Subcutaneous adipose tissue (tissue), 4 donors: ENCODE results near the gene SCARB2. TPM values are rescaled to one million over a fixed set of nuclear protein-coding genes. Genes with fewer than 3 reads are reported as not detected.

Experiments
- total RNA-seq, 4 donors: library from RNA; depleted of rRNA; stranded (reverse); fragments of >200 nt; gene quantifications; one replicate each; pipeline ENCODE4 v1.1.0, GENCODE V29; 2016
- TF ChIP-seq, protein P1 (sequence below): fragments of 450-650 bp; IDR thresholded peaks from one replicate; pipeline ENCODE4 v1.5.1; 2016; ENCODE audit warnings: low read depth, mild to moderate bottlenecking, control low read depth, antibody characterized with exemption, moderate library complexity

Gene SCARB2
- total RNA-seq, 4 donors from 2014 or later: 160 to 308 (median 169) TPM

DNA sequence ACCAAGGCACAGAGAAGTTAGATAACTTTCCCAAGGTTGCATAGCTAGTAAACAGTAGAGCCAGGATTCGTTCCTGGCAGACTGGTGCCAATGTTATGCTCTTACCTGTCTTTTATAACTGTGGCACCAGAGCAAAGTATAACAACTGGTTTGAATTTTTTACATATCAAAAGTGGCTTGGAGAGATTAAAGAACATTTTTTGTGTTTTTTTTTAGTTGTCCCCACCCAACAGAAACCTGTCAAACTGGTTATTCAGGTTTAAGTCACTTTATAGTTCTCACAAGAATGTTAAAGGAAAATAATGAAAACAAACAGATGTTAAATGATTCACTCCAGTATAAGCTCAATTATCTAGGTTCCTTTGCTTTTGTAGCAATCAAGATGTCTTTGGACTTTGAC is 22.3 kb upstream of the SCARB2 start:
- TF ChIP-seq, protein P1, sequence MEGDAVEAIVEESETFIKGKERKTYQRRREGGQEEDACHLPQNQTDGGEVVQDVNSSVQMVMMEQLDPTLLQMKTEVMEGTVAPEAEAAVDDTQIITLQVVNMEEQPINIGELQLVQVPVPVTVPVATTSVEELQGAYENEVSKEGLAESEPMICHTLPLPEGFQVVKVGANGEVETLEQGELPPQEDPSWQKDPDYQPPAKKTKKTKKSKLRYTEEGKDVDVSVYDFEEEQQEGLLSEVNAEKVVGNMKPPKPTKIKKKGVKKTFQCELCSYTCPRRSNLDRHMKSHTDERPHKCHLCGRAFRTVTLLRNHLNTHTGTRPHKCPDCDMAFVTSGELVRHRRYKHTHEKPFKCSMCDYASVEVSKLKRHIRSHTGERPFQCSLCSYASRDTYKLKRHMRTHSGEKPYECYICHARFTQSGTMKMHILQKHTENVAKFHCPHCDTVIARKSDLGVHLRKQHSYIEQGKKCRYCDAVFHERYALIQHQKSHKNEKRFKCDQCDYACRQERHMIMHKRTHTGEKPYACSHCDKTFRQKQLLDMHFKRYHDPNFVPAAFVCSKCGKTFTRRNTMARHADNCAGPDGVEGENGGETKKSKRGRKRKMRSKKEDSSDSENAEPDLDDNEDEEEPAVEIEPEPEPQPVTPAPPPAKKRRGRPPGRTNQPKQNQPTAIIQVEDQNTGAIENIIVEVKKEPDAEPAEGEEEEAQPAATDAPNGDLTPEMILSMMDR: no peak

DNA sequence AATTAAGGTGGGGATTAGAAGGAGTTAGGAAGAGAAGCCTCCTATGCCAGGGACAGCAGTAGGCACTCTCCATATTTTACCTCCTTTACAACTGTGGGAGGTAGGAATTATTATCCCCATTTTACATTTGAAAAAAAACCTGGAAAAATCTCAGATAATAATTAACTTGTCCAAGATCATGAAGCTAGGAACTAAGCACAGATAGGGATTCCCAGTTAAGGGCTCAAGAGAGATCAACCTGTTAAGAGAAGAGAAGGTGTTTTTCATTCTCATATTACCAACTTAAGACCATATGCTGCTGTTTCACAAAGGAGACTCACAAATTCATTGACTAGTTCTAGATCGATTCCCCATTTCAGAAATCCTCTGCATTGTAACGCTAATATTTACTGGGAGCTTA is 21.8 kb upstream of the SCARB2 start:
- TF ChIP-seq, protein P1: no peak

DNA sequence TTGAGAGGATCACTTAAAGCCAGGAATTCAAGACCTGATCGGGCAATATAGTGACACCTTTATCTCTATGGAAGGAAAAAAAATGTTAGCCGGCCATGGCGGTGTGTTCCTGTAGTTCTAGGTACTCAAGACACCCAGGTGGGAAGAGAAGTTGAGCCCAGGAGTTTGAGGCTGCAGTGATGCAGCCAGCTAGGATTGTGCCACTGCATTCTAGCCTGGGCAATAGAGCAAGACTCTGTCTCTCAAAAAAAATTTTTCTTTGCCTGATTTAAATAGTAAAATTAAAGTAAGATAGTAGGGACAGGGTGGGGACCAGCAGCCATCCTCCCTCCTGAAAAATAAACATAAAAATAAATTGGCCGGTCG is 21.0 kb upstream of the SCARB2 start:
- TF ChIP-seq, protein P1: no peak

DNA sequence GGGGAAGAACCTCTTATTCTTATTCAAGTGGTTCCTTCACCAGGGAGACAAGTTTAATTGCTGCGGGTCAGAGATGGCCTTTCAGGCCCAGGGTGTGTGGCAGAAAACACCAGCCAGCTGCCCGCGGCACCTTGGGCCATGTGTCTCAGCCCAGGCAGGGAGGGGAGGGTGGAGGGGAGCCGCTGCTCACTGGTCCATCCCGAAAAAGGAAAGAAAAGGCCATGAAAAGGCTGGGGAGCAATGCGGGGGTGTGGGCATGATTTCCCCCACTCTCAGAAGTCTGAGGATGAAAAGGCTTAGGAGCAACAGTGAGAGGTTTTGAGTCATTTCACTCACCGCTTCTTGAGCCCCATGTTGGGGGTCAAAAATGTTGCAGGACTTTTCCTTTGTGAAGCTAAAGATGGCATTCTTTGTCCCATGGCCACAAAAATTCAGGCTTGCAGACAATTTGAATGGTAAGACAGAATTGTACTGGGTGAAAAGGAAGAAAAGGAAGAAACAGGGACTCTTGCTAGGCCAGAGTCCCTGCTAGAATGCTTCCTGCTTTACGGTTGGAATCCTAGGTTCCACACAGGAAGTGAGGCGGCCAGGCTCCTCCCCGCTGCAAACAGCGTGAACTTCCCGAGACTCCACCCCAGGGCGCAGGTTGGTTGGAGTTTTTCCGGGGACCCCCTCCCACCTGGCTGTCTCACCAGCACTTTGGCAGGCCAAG is 20.5 kb upstream of the SCARB2 start:
- TF ChIP-seq, protein P1: no peak

DNA sequence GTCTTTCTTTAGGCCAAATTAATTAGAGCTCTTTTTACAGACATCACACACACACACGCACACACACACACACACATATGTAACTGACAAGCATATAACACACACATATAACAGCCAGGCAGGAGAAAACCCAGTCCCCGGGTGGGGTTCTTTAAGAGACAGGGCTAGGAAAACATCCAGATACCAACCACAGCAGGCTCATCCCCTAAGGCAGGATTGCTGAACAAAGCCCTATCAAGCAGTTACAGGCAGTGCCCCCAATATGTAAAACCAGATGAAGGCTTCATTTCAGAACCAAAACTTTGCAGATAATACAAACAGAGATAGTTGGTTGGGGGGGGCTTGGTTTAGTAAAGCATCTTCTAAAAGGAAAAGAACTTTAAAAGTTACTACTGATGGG is 19.9 kb upstream of the SCARB2 start:
- TF ChIP-seq, protein P1: no peak

DNA sequence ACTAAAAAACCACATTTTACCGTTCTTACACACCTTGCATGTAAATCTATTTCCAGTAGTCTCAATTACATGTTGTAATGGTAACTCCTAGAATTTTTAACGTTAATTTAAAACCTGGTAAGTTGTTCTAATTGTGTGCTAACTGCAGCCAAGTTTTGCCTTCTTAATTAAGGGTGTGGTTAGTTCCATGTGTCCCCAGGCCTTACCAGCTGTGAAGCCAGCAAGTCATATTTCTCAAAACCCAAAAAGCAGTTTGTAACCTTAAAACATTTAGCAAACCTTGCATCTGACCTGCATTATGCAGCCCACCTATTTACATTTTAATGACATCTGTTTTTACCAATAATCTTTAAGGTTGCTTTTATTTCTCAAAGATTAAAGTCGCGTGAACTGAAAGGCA is 19.5 kb upstream of the SCARB2 start:
- TF ChIP-seq, protein P1: no peak

DNA sequence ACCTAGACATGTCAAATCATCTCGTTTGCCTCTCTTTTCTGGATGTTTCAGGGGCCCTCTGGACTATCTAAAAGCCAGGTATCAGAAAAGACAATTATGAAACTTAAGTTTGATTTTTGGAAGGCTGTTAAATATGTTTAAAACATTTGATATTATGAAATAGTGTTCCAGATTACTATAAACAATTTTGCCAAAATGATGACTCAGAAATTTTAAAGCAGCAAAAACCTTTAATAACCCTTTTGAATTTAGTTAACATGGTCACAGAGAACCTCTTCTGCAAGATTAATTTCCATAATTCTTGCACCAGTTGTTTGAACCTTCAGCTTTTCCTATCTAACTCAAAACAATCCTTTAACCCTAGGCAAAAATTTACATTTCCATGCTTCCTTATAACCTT is 19.1 kb upstream of the SCARB2 start:
- TF ChIP-seq, protein P1: no peak
